IMR-90 (cell line): ENCODE measurements around the gene ACOX3. TPM values are rescaled to one million over a fixed set of nuclear protein-coding genes. Genes with fewer than 3 reads are reported as not detected.

Experiments
- ATAC-seq: fragments of 200-7000 bp; cut with Tn5 transposase; 2 replicates; pipeline ENCODE4 v1.9.1; 2020; ENCODE audit warnings: low read depth, mild to moderate bottlenecking, moderate library complexity
- BruUV-seq: library from RNA; stranded (reverse); fragments of 400-500 nt; replicated peaks from 2 replicates; lab custom pipeline; 2021; lab: Mats Ljungman, UMichigan
- CTCF ChIA-PET: fragments of 300-600 bp; formaldehyde crosslinking; extraction: SDS; loops from one replicate; lab custom pipeline; 2021; ENCODE audit warnings: antibody characterized with exemption; lab: Yijun Ruan, JAX
- POLR2A ChIA-PET: fragments of 300-600 bp; sonication (Branson Sonifier 250); formaldehyde crosslinking; loops from one replicate; lab custom pipeline; 2022; ENCODE audit warnings: antibody characterized with exemption; ENCODE audit not compliant: unreplicated experiment; lab: Charles Lee
- DNase-seq: peaks from one replicate; pipeline ENCODE4 v3.0.0; 2013
- H2AFZ ChIP-seq: replicated peaks from 2 replicates; pipeline ENCODE3; 2013; ENCODE audit warnings: low read length, mild to moderate bottlenecking; ENCODE audit not compliant: poor library complexity
- H2AK5ac ChIP-seq: 2 replicates; pipeline ENCODE4 v1.6.1; 2013; ENCODE audit warnings: low read depth, low read length, inconsistent platforms
- H2AK9ac ChIP-seq: replicated peaks from 2 replicates; pipeline ENCODE3; 2013; ENCODE audit warnings: mild to moderate bottlenecking, low read depth, low read length, moderate library complexity; ENCODE audit not compliant: poor library complexity
- H2BK120ac ChIP-seq: 2 replicates; pipeline ENCODE4 v1.6.1; 2013; ENCODE audit warnings: low read depth, low read length, inconsistent platforms
- H2BK15ac ChIP-seq: 3 replicates; pipeline ENCODE4 v1.6.1; 2013; ENCODE audit warnings: low read depth, low read length, inconsistent platforms
- H2BK20ac ChIP-seq: 2 replicates; pipeline ENCODE4 v1.6.1; 2013; ENCODE audit warnings: low read depth, mild to moderate bottlenecking, inconsistent platforms, low read length, moderate library complexity
- H2BK5ac ChIP-seq: 2 replicates; pipeline ENCODE4 v1.6.1; 2013; ENCODE audit warnings: mild to moderate bottlenecking, low read depth, low read length, inconsistent platforms; ENCODE audit not compliant: poor library complexity, severe bottlenecking
- H3K14ac ChIP-seq: replicated peaks from 2 replicates; pipeline ENCODE4 v1.6.1; 2013; ENCODE audit warnings: low read depth, low read length, inconsistent platforms
- H3K18ac ChIP-seq: 2 replicates; pipeline ENCODE4 v1.6.1; 2013; ENCODE audit warnings: low read depth, low read length, control low read depth
- H3K23ac ChIP-seq: 2 replicates; pipeline ENCODE4 v1.6.1; 2013; ENCODE audit warnings: low read depth, low read length, inconsistent platforms
- H3K27ac ChIP-seq: 2 replicates; pipeline ENCODE4 v1.5.1; 2013; ENCODE audit warnings: mild to moderate bottlenecking, control low read depth, low read length; ENCODE audit not compliant: insufficient read depth
- H3K27me3 ChIP-seq: 2 replicates; pipeline ENCODE4 v1.6.1; 2013; ENCODE audit warnings: low read length; ENCODE audit not compliant: control insufficient read depth, insufficient read depth
- H3K36me3 ChIP-seq: 2 replicates; pipeline ENCODE4 v1.6.1; 2013; ENCODE audit warnings: low read length, mixed read lengths; ENCODE audit not compliant: control insufficient read depth, insufficient read depth
- H3K4ac ChIP-seq: 2 replicates; pipeline ENCODE4 v1.6.1; 2013; ENCODE audit warnings: low read depth, low read length, inconsistent platforms
- H3K4me1 ChIP-seq: 2 replicates; pipeline ENCODE4 v1.6.1; 2013; ENCODE audit warnings: low read length, mixed read lengths; ENCODE audit not compliant: control insufficient read depth, insufficient read depth
- H3K4me2 ChIP-seq: 2 replicates; pipeline ENCODE4 v1.6.1; 2013; ENCODE audit warnings: low read depth, mild to moderate bottlenecking, control low read depth, low read length, moderate library complexity
- H3K4me3 ChIP-seq: 2 replicates; pipeline ENCODE4 v1.5.1; 2013; ENCODE audit warnings: low read depth, mild to moderate bottlenecking, control low read depth, low read length, moderate library complexity; ENCODE audit not compliant: insufficient read depth
- H3K56ac ChIP-seq: 2 replicates; pipeline ENCODE4 v1.6.1; 2013; ENCODE audit warnings: low read length, inconsistent platforms; ENCODE audit not compliant: insufficient read depth; ENCODE audit errors: extremely low read depth
- H3K79me1 ChIP-seq, 2 experiments: 2 replicates each; pipeline ENCODE4 v1.6.1; 2013; ENCODE audit warnings: low read length in 2 of 2, inconsistent platforms in 1 of 2, low read depth in 1 of 2
- H3K9ac ChIP-seq: 2 replicates; pipeline ENCODE4 v1.6.1; 2013; ENCODE audit warnings: low read depth, low read length, control low read depth
- H3K9me1 ChIP-seq: 2 replicates; pipeline ENCODE4 v1.6.1; 2013; ENCODE audit warnings: low read length, inconsistent platforms; ENCODE audit not compliant: insufficient read depth
- H3K9me3 ChIP-seq: 2 replicates; pipeline ENCODE4 v1.6.1; 2013; ENCODE audit warnings: low read length; ENCODE audit not compliant: control insufficient read depth, insufficient read depth
- H4K20me1 ChIP-seq: 2 replicates; pipeline ENCODE4 v1.6.1; 2013; ENCODE audit warnings: low read length, inconsistent platforms; ENCODE audit not compliant: insufficient read depth
- H4K5ac ChIP-seq: 2 replicates; pipeline ENCODE4 v1.6.1; 2013; ENCODE audit warnings: mild to moderate bottlenecking, low read depth, low read length, control low read depth
- H4K8ac ChIP-seq, 2 experiments: 2 replicates each; pipeline ENCODE4 v1.6.1; 2013; ENCODE audit warnings: low read depth in 2 of 2, low read length in 2 of 2, control low read depth in 1 of 2, inconsistent platforms in 1 of 2
- H4K91ac ChIP-seq: 2 replicates; pipeline ENCODE4 v1.6.1; 2013; ENCODE audit warnings: low read depth, low read length, inconsistent platforms; ENCODE audit not compliant: insufficient read depth
- BHLHE40 ChIP-seq: fragments of 150-350 bp; IDR thresholded peaks from 2 replicates; pipeline ENCODE4 v1.6.1; 2016; ENCODE audit warnings: mild to moderate bottlenecking, low read depth, low read length
- CEBPB ChIP-seq: IDR thresholded peaks from 2 replicates; pipeline ENCODE4 v1.6.1; 2012; ENCODE audit warnings: low read depth, low read length, improper control_type of control experiment
- CHD1 ChIP-seq: IDR thresholded peaks from 2 replicates; pipeline ENCODE4 v1.6.1; 2012; ENCODE audit warnings: low read depth, low read length, improper control_type of control experiment
- FOS ChIP-seq: fragments of 150-350 bp; IDR thresholded peaks from 2 replicates; pipeline ENCODE4 v1.6.1; 2016; ENCODE audit warnings: low read depth, low read length
- MAFK ChIP-seq: IDR thresholded peaks from 2 replicates; pipeline ENCODE4 v1.6.1; 2012; ENCODE audit warnings: low read depth, low read length, improper control_type of control experiment
- MAZ ChIP-seq: IDR thresholded peaks from 2 replicates; pipeline ENCODE4 v1.6.1; 2012; ENCODE audit warnings: low read depth, mild to moderate bottlenecking, low read length, improper control_type of control experiment, moderate library complexity, borderline replicate concordance
- MXI1 ChIP-seq: IDR thresholded peaks from 2 replicates; pipeline ENCODE4 v1.6.1; 2012; ENCODE audit warnings: low read depth, mild to moderate bottlenecking, low read length, moderate library complexity, borderline replicate concordance
- NFE2L2 ChIP-seq: fragments of 150-350 bp; IDR thresholded peaks from 2 replicates; pipeline ENCODE4 v1.6.1; 2016; ENCODE audit warnings: low read depth, mild to moderate bottlenecking, low read length
- POLR2A ChIP-seq: IDR thresholded peaks from 2 replicates; pipeline ENCODE4 v1.6.1; 2012; ENCODE audit warnings: mild to moderate bottlenecking, low read depth, low read length
- RAD21 ChIP-seq: IDR thresholded peaks from 2 replicates; pipeline ENCODE4 v1.6.1; 2012; ENCODE audit warnings: low read length, improper control_type of control experiment
- RCOR1 ChIP-seq: IDR thresholded peaks from 2 replicates; pipeline ENCODE4 v1.6.1; 2012; ENCODE audit warnings: mild to moderate bottlenecking, low read length, improper control_type of control experiment; ENCODE audit not compliant: insufficient replicate concordance
- RFX5 ChIP-seq: IDR thresholded peaks from 2 replicates; pipeline ENCODE4 v1.8.0; 2012; ENCODE audit warnings: low read depth, mild to moderate bottlenecking, low read length, moderate library complexity
- SMC3 ChIP-seq: fragments of 150-350 bp; IDR thresholded peaks from 2 replicates; pipeline ENCODE4 v1.6.1; 2016; ENCODE audit warnings: low read depth, mild to moderate bottlenecking, antibody characterized with exemption, low read length, moderate library complexity
- WGBS, 2 experiments: methylation state at CpG; one replicate each; pipeline versions ENCODE4 v1.1.5 to v1.1.7; 2013; ENCODE audit warnings: missing lambda C conversion rate in 2 of 2; ENCODE audit not compliant: insufficient read length in 1 of 2; ENCODE audit errors: extremely low coverage in 2 of 2; 5-methylcytosine and 5-hydroxymethylcytosine counted together
- dilution Hi-C: fragments of 300-500 bp; cut with HindIII; formaldehyde crosslinking; loops from one replicate; pipeline ENCODE4 v1.14.3; 2018; ENCODE audit warnings: low sequenced_read_pairs; ENCODE audit not compliant: unreplicated experiment
- in situ Hi-C: fragments of 300-500 bp; cut with MboI; formaldehyde crosslinking; loops from 3 replicates; pipeline ENCODE4 v1.14.3; 2019; ENCODE audit warnings: low sequenced_read_pairs, inconsistent platforms, mixed read lengths
- intact Hi-C: fragments of 100-400 bp; cut with micrococcal nuclease; formaldehyde crosslinking; loops from 2 replicates; pipeline ENCODE4 v1.10.0; 2022
- polyA plus RNA-seq, 3 experiments: library from polyadenylated mRNA; depleted of rRNA; stranded (reverse); fragments of >200 nt; gene quantifications; 2 replicates each; pipeline ENCODE4 v1.2.3, GENCODE V29; 2012; ENCODE audit warnings: low replicate concordance in 1 of 3
- total RNA-seq: library from RNA; depleted of rRNA; stranded (reverse); fragments of >200 nt; gene quantifications from 2 replicates; pipeline ENCODE4 v1.2.3, GENCODE V29; 2012
- TF ChIP-seq, protein P1 (sequence below): fragments of 150-350 bp; IDR thresholded peaks from 2 replicates; pipeline ENCODE4 v1.6.1; 2017; ENCODE audit warnings: mild to moderate bottlenecking, antibody characterized with exemption, low read length, low read depth
- TF ChIP-seq, protein P2 (sequence below): conservative IDR thresholded peaks from 2 replicates; pipeline ENCODE4 v1.5.1; 2012; ENCODE audit warnings: mild to moderate bottlenecking, low read depth, low read length, improper control_type of control experiment
- TF ChIP-seq, protein P3 (sequence below): fragments of 150-350 bp; IDR thresholded peaks from 2 replicates; pipeline ENCODE4 v1.6.1; 2016; ENCODE audit warnings: low read depth, mild to moderate bottlenecking, low read length, moderate library complexity, borderline replicate concordance

Gene ACOX3
- total and polyA plus RNA-seq, 2 of the 4 experiments (the other 2 are of a cell fraction): 15.2 to 25.8 TPM

DNA sequence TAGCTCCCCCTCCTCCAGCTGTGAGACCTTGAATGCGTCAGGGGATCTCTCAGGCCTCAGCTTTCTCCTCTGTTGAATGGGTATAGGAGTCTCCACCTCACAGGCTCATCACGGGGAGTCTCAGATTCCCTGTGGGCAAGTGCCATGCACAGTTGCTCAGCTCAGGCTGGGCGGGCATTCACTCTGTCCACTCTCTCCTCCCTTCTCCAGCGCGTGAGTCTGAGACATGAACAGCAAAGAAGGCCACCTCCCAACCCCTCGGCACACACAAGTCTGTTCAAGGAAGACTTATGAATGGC, 111.0 kb downstream of the ACOX3 start:
- Histone ChIP-seq H3K9me1 (peaks cover 8% of the 10 kb centered on the region), H3K4me3 (no peak overlapping the region), H4K20me1 (no peaks in the 10 kb centered on the region; the same call in none of the 2 replicates), H2BK15ac (no peak overlapping the region), H4K91ac (no peak overlapping the region), H3K27me3 (peaks cover 15% of the 10 kb centered on the region), H3K79me1 (no peaks in the 10 kb centered on the region), H3K9ac (no peak overlapping the region), H4K8ac (no peak overlapping the region), H2AK9ac (no peak overlapping the region), H3K23ac (no peak overlapping the region), H2BK5ac (no peak overlapping the region), H2AK5ac (no peak overlapping the region), H3K27ac (no peak overlapping the region), H2AFZ (no peak overlapping the region), H3K4me1 (no peaks in the 10 kb centered on the region; the same call in 1 of the 2 replicates), H3K18ac (no peak overlapping the region), H2BK120ac (no peak overlapping the region), H3K36me3 (no peaks in the 10 kb centered on the region), H3K9me3 (peaks cover 7% of the 10 kb centered on the region), H4K5ac (no peak overlapping the region), H3K14ac (no peak overlapping the region), H3K56ac (no peak overlapping the region), H2BK20ac (no peak overlapping the region), H3K4ac (no peak overlapping the region), H3K4me2 (no peak overlapping the region)
- no peak for ATAC-seq
- WGBS, 2 experiments: no CpG with 5 or more reads among the region's 6 CpGs
- no TSS peak for BruUV-seq
- no peak for TF ChIP-seq NFE2L2
- no peak for TF ChIP-seq RCOR1
- TF ChIP-seq MAZ: no peak
- no peak for TF ChIP-seq CEBPB
- TF ChIP-seq SMC3: no peak
- TF ChIP-seq MAFK: no peak
- TF ChIP-seq FOS: no peak
- no peak for TF ChIP-seq MXI1
- TF ChIP-seq, protein P1, sequence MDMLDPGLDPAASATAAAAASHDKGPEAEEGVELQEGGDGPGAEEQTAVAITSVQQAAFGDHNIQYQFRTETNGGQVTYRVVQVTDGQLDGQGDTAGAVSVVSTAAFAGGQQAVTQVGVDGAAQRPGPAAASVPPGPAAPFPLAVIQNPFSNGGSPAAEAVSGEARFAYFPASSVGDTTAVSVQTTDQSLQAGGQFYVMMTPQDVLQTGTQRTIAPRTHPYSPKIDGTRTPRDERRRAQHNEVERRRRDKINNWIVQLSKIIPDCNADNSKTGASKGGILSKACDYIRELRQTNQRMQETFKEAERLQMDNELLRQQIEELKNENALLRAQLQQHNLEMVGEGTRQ: no peak
- no peak for TF ChIP-seq RFX5
- TF ChIP-seq BHLHE40: no peak
- TF ChIP-seq POLR2A: no peak
- TF ChIP-seq, protein P2, sequence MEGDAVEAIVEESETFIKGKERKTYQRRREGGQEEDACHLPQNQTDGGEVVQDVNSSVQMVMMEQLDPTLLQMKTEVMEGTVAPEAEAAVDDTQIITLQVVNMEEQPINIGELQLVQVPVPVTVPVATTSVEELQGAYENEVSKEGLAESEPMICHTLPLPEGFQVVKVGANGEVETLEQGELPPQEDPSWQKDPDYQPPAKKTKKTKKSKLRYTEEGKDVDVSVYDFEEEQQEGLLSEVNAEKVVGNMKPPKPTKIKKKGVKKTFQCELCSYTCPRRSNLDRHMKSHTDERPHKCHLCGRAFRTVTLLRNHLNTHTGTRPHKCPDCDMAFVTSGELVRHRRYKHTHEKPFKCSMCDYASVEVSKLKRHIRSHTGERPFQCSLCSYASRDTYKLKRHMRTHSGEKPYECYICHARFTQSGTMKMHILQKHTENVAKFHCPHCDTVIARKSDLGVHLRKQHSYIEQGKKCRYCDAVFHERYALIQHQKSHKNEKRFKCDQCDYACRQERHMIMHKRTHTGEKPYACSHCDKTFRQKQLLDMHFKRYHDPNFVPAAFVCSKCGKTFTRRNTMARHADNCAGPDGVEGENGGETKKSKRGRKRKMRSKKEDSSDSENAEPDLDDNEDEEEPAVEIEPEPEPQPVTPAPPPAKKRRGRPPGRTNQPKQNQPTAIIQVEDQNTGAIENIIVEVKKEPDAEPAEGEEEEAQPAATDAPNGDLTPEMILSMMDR: no peak
- TF ChIP-seq RAD21: no peak
- TF ChIP-seq, protein P3, sequence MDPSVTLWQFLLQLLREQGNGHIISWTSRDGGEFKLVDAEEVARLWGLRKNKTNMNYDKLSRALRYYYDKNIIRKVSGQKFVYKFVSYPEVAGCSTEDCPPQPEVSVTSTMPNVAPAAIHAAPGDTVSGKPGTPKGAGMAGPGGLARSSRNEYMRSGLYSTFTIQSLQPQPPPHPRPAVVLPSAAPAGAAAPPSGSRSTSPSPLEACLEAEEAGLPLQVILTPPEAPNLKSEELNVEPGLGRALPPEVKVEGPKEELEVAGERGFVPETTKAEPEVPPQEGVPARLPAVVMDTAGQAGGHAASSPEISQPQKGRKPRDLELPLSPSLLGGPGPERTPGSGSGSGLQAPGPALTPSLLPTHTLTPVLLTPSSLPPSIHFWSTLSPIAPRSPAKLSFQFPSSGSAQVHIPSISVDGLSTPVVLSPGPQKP: no peak
- TF ChIP-seq CHD1: no peak
- dilution Hi-C loops (no loop called here), intact Hi-C loops (no loop called here), in situ Hi-C loops (no loop called here)
- DNase-seq: no peak
- ChIA-PET CTCF (no interaction called here), POLR2A (no interaction called here)
